OCI-LY3 (cell line): Measurements from ENCODE around the gene CUL9.

Experiments
- H2AFZ ChIP-seq: fragments of 200-600, 300-600 bp; shearing (Covaris generic); 2 replicates; pipeline ENCODE4 v1.6.0; 2014; ENCODE audit warnings: antibody characterized with exemption, low read depth, low read length
- H3K27ac ChIP-seq: fragments of 200-600, 300-600 bp; sonication (generic); 2 replicates; pipeline ENCODE4 v1.5.1; 2014; ENCODE audit warnings: mild to moderate bottlenecking, low read length, moderate library complexity, mixed read lengths
- H3K27me3 ChIP-seq: fragments of 200-600, 300-600 bp; sonication (generic); 2 replicates; pipeline ENCODE4 v1.6.1; 2014; ENCODE audit warnings: low read depth, low read length, mixed read lengths
- H3K36me3 ChIP-seq: fragments of 200-600, 300-600 bp; sonication (generic); replicated peaks from 2 replicates; pipeline ENCODE3; 2014; ENCODE audit warnings: low read depth, low read length, mixed read lengths
- H3K4me1 ChIP-seq: fragments of 300-600, 200-600 bp; sonication (generic); 2 replicates; pipeline ENCODE4 v1.6.1; 2014; ENCODE audit warnings: low read length, mixed read lengths
- H3K4me2 ChIP-seq: fragments of 200-600, 300-600 bp; sonication (generic); 2 replicates; pipeline ENCODE4 v1.6.1; 2014; ENCODE audit warnings: low read length, mixed read lengths
- H3K4me3 ChIP-seq: fragments of 300-600, 200-600 bp; sonication (generic); 2 replicates; pipeline ENCODE4 v1.5.1; 2014; ENCODE audit warnings: antibody characterized with exemption, mild to moderate bottlenecking, low read length, moderate library complexity
- H3K79me2 ChIP-seq: fragments of 300-600, 200-600 bp; shearing (Covaris generic); 2 replicates; pipeline ENCODE4 v1.6.1; 2014; ENCODE audit warnings: mild to moderate bottlenecking, low read length, mixed read lengths
- H3K9ac ChIP-seq: fragments of 300-600, 200-600 bp; shearing (Covaris generic); 2 replicates; pipeline ENCODE4 v1.6.0; 2014; ENCODE audit warnings: mild to moderate bottlenecking, low read length, moderate library complexity
- H3K9me3 ChIP-seq: fragments of 200-600, 300-600 bp; shearing (Covaris generic); 2 replicates; pipeline ENCODE4 v1.6.1; 2014; ENCODE audit warnings: low read length, mixed read lengths; ENCODE audit not compliant: insufficient read depth
- H4K20me1 ChIP-seq: fragments of 200-600, 300-600 bp; sonication (generic); 2 replicates; pipeline ENCODE4 v1.6.1; 2016; ENCODE audit warnings: low read length, mixed read lengths; ENCODE audit not compliant: insufficient read depth
- CTCF ChIP-seq: fragments of 200-600, 300-600 bp; sonication (generic); IDR thresholded peaks from 2 replicates; pipeline ENCODE4 v1.5.1; 2014; ENCODE audit warnings: antibody characterized with exemption, low read length, low read depth
- EZH2phosphoT487 ChIP-seq: fragments of 200-600 bp; shearing (Covaris generic); IDR thresholded peaks from 2 replicates; pipeline ENCODE4 v1.6.1; 2018; ENCODE audit warnings: antibody characterized with exemption, mixed run types, low read depth

Gene CUL9

GRCh38 chr6:43185391-43185985 is 3.5 kb downstream of the CUL9 start:
- H3K4me2 ChIP-seq, result no peak overlapping the region
- no peaks in the 10 kb centered on the region for H3K9me3 ChIP-seq
- peaks cover 12% of the 10 kb centered on the region for H3K4me1 ChIP-seq
- no peak for TF ChIP-seq CTCF
- TF ChIP-seq EZH2phosphoT487, result no peak
- peaks cover 13% of the 10 kb centered on the region for H3K79me2 ChIP-seq
- no peak overlapping the region for H2AFZ ChIP-seq
- no peaks in the 10 kb centered on the region for H3K27me3 ChIP-seq
- no peak overlapping the region for H3K27ac ChIP-seq
- H3K9ac ChIP-seq, result no peak overlapping the region
- peaks cover 39% of the 10 kb centered on the region for H3K36me3 ChIP-seq
- H3K4me3 ChIP-seq, result no peak overlapping the region
- H4K20me1 ChIP-seq, result no peaks in the 10 kb centered on the region

- H3K79me2 ChIP-seq, result peaks cover 13% of the 10 kb centered on the region
- no peak overlapping the region for H3K27ac ChIP-seq
- H3K4me2 ChIP-seq, result no peak overlapping the region
- no peak overlapping the region for H2AFZ ChIP-seq
- no peak overlapping the region for H3K4me3 ChIP-seq
- H3K9ac ChIP-seq, result no peak overlapping the region
- TF ChIP-seq CTCF (no peak), EZH2phosphoT487 (no peak)
- H3K4me1 ChIP-seq, result peaks cover 12% of the 10 kb centered on the region
- H3K27me3 ChIP-seq, result no peaks in the 10 kb centered on the region
- no peaks in the 10 kb centered on the region for H3K9me3 ChIP-seq
- peaks cover 37% of the 10 kb centered on the region for H3K36me3 ChIP-seq
- no peaks in the 10 kb centered on the region for H4K20me1 ChIP-seq
Observed at GRCh38 chr6:43186019-43186418, 4.0 kb downstream of the CUL9 start.

- Histone ChIP-seq H3K27ac (no peak overlapping the region), H3K4me1 (peaks cover 8% of the 10 kb centered on the region), H4K20me1 (no peaks in the 10 kb centered on the region), H3K79me2 (peaks cover 13% of the 10 kb centered on the region), H3K4me3 (no peak overlapping the region), H2AFZ (no peak overlapping the region), H3K9ac (no peak overlapping the region), H3K9me3 (no peaks in the 10 kb centered on the region), H3K36me3 (peaks cover 35% of the 10 kb centered on the region), H3K4me2 (no peak overlapping the region), H3K27me3 (no peaks in the 10 kb centered on the region)
- TF ChIP-seq EZH2phosphoT487 (no peak), CTCF (no peak)
Observed at GRCh38 chr6:43186706-43187105, 4.7 kb downstream of the CUL9 start.

- Histone ChIP-seq H3K27ac (no peak overlapping the region), H4K20me1 (no peaks in the 10 kb centered on the region), H3K4me1 (peaks cover 5% of the 10 kb centered on the region), H3K9me3 (no peaks in the 10 kb centered on the region), H2AFZ (no peak overlapping the region), H3K4me2 (no peak overlapping the region), H3K36me3 (peaks cover 35% of the 10 kb centered on the region), H3K27me3 (no peaks in the 10 kb centered on the region), H3K9ac (no peak overlapping the region), H3K79me2 (peaks cover 7% of the 10 kb centered on the region; the same call in 1 of the 2 replicates), H3K4me3 (no peak overlapping the region)
- no peak for TF ChIP-seq EZH2phosphoT487
- TF ChIP-seq CTCF, result no peak
Observed at GRCh38 chr6:43187821-43188220, 5.8 kb downstream of the CUL9 start.
